Measurements from ENCODE around the gene PCDH7.

GRCh38 chr4:30756553-30756952 lies 36.4 kb downstream of the PCDH7 start:
- TF ChIP-seq POLR2A (IDR thresholded peaks at IDR 0.05; ENCODE audit: low read length) (no peak), GATA1 (IDR thresholded peaks at IDR 0.05; ENCODE audit: low read depth, low read length) (no peak)

Measured in erythroblast (primary cell).